ENCODE results near the gene SGPP2. TPM values are rescaled to one million over a fixed set of nuclear protein-coding genes. Genes with fewer than 3 reads are reported as not detected.

The SGPP2 gene
- total RNA-seq, 1 experiment from 2014 or later: 0.57 TPM

GRCh38 chr2:222381566-222381965 is 42.8 kb upstream of the SGPP2 start:
- intact Hi-C loops (cut with micrococcal nuclease; ENCODE audit: unreplicated experiment): no loop called here
- CTCF ChIA-PET: no interaction called here

DNA sequence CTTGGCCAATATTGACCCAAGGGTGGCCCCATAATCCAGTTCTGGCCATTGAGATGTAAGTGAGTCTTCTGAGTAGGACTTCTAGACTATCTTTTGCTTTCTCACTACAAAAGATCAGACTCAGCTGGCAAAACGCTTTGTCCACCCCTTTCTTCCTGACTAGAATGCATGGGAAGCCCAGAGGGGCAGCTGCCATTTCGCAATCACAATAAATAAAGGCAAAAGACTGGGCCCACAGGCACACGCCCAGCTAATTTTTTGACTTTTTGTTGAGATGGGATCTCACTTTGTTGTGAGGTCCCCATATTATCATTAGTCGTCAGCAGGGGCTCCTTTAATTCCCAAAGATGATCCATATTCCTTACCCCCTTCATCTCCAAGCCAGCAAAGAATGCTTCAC is 41.1 kb upstream of the SGPP2 start:
- TF ChIP-seq, protein P1, sequence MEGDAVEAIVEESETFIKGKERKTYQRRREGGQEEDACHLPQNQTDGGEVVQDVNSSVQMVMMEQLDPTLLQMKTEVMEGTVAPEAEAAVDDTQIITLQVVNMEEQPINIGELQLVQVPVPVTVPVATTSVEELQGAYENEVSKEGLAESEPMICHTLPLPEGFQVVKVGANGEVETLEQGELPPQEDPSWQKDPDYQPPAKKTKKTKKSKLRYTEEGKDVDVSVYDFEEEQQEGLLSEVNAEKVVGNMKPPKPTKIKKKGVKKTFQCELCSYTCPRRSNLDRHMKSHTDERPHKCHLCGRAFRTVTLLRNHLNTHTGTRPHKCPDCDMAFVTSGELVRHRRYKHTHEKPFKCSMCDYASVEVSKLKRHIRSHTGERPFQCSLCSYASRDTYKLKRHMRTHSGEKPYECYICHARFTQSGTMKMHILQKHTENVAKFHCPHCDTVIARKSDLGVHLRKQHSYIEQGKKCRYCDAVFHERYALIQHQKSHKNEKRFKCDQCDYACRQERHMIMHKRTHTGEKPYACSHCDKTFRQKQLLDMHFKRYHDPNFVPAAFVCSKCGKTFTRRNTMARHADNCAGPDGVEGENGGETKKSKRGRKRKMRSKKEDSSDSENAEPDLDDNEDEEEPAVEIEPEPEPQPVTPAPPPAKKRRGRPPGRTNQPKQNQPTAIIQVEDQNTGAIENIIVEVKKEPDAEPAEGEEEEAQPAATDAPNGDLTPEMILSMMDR (conservative IDR thresholded peaks at IDR 0.05): no peak
- no peak for TF ChIP-seq EZH2 (IDR thresholded peaks at IDR 0.05; ENCODE audit: low read depth)
- no TSS peak for BruUV-seq (replicated peaks)
- H3K79me2 ChIP-seq (ENCODE audit: low read depth): no peaks in the 10 kb centered on the region
- no peak overlapping the region for H2AFZ ChIP-seq
- CTCF ChIA-PET: no interaction called here
- H3K27ac ChIP-seq: no peak overlapping the region
- intact Hi-C loops (cut with micrococcal nuclease; ENCODE audit: unreplicated experiment): no loop called here
- no peaks in the 10 kb centered on the region for H3F3A ChIP-seq (ENCODE audit: insufficient read depth, low read depth)
- DNase-seq: no peak
- H3K9me3 ChIP-seq (ENCODE audit: insufficient read depth, low read depth): no peaks in the 10 kb centered on the region
- no peak overlapping the region for H3K4me2 ChIP-seq
- H3K4me1 ChIP-seq (replicated peaks; ENCODE audit: insufficient read depth): no peaks in the 10 kb centered on the region
- H3K36me3 ChIP-seq (ENCODE audit: low read depth): no peaks in the 10 kb centered on the region
- no peaks in the 10 kb centered on the region for H3K9me2 ChIP-seq (ENCODE audit: insufficient read depth)
- no peaks in the 10 kb centered on the region for H4K20me1 ChIP-seq (ENCODE audit: insufficient read depth)
- POLR2A ChIA-PET (ENCODE audit: unreplicated experiment): no interaction called here
- no peak overlapping the region for H3K4me3 ChIP-seq
- 0 out of 2 replicates have a peak, but pooled peaks cover 5% of the 10 kb centered on the region for H3K27me3 ChIP-seq (ENCODE audit: insufficient read depth, low read depth)

More at GRCh38 chr2:222381566-222381965, 42.8 kb upstream of the SGPP2 start:
- H2AFZ ChIP-seq: no peak overlapping the region
- H3K27ac ChIP-seq: no peak overlapping the region
- no peaks in the 10 kb centered on the region for H3F3A ChIP-seq (ENCODE audit: insufficient read depth, low read depth)
- H3K9me3 ChIP-seq (ENCODE audit: insufficient read depth, low read depth): no peaks in the 10 kb centered on the region
- H4K20me1 ChIP-seq (ENCODE audit: insufficient read depth): no peaks in the 10 kb centered on the region
- H3K79me2 ChIP-seq (ENCODE audit: low read depth): no peaks in the 10 kb centered on the region
- H3K4me3 ChIP-seq: no peak overlapping the region
- no peaks in the 10 kb centered on the region for H3K36me3 ChIP-seq (ENCODE audit: low read depth)
- H3K4me1 ChIP-seq (replicated peaks; ENCODE audit: insufficient read depth): no peaks in the 10 kb centered on the region
- no peak for DNase-seq
- no peaks in the 10 kb centered on the region for H3K27me3 ChIP-seq (ENCODE audit: insufficient read depth, low read depth)
- TF ChIP-seq EZH2 (IDR thresholded peaks at IDR 0.05; ENCODE audit: low read depth): no peak
- TF ChIP-seq, protein P1 (conservative IDR thresholded peaks at IDR 0.05): no peak
- H3K4me2 ChIP-seq: no peak overlapping the region
- BruUV-seq (replicated peaks): no TSS peak
- POLR2A ChIA-PET (ENCODE audit: unreplicated experiment): interaction anchor here (0.6 kb wide), 1 partner anchor 52 kb away, joined by 6 read pairs; no protein-coding TSS in a partner anchor
- no peaks in the 10 kb centered on the region for H3K9me2 ChIP-seq (ENCODE audit: insufficient read depth)

DNA sequence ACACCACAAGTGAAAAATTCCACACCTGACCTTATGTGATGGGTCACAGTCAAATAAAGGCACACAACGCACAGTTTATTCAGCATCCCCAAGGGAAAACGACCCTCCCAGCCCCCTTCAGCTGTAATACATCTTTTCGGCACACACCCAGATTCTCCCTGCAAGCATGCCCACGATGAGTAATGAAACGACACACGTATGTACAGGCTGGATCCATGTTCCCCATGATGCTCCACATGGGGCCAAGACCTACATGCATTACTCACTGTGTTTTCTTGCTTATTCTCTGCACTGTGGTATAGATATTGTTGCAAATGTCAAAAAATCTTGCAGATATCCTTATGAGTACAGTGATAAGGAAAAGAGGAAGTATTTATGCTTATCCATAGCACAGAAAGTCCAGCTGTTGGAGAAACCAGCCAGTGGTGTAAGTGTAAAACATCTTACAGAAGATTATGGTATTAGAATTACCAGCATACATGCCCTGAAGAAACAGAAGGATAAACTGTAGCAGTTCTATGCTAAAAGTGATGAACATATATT is 32.5 kb upstream of the SGPP2 start:
- H3K4me1 ChIP-seq (replicated peaks; ENCODE audit: insufficient read depth): no peaks in the 10 kb centered on the region
- ChIA-PET POLR2A (ENCODE audit: unreplicated experiment) (no interaction called here), CTCF (interaction anchor here (0.5 kb wide), 1 partner anchor 213 kb away, joined by 5 read pairs; no protein-coding TSS in a partner anchor)
- H4K20me1 ChIP-seq (ENCODE audit: insufficient read depth): no peaks in the 10 kb centered on the region
- H3K4me3 ChIP-seq: no peak overlapping the region
- intact Hi-C loops (cut with micrococcal nuclease; ENCODE audit: unreplicated experiment): no loop called here
- no peaks in the 10 kb centered on the region for H3F3A ChIP-seq (ENCODE audit: insufficient read depth, low read depth)
- no peaks in the 10 kb centered on the region; the same call in 1 of the 2 replicates for H3K9me3 ChIP-seq (ENCODE audit: insufficient read depth, low read depth)
- BruUV-seq (replicated peaks): no TSS peak
- H3K27me3 ChIP-seq (ENCODE audit: insufficient read depth, low read depth): 0 out of 2 replicates have a peak, but pooled peaks cover 5% of the 10 kb centered on the region
- DNase-seq: no peak
- no peaks in the 10 kb centered on the region for H3K9me2 ChIP-seq (ENCODE audit: insufficient read depth)
- no peaks in the 10 kb centered on the region for H3K36me3 ChIP-seq (ENCODE audit: low read depth)
- no peak overlapping the region for H2AFZ ChIP-seq
- no peak for TF ChIP-seq EZH2 (IDR thresholded peaks at IDR 0.05; ENCODE audit: low read depth)
- TF ChIP-seq, protein P1 (conservative IDR thresholded peaks at IDR 0.05): no peak
- no peaks in the 10 kb centered on the region for H3K79me2 ChIP-seq (ENCODE audit: low read depth)
- no peak overlapping the region for H3K4me2 ChIP-seq
- no peak overlapping the region for H3K27ac ChIP-seq

All from PC-9 (cell line).